ENCODE measurements around the gene TNRC6C. TPM values are rescaled to one million over a fixed set of nuclear protein-coding genes. Genes with fewer than 3 reads are reported as not detected.

The TNRC6C gene
- total and polyA plus RNA-seq, 9 of the 15 experiments (the other 6 are each of a cell fraction or from before 2014, with no cell fraction given): 0.20 to 4.9 (median 2.3) TPM

- peak; percentile 54; the same call in 1 of the 2 replicates for TF ChIP-seq C11orf30 (IDR thresholded peaks at IDR 0.05; ENCODE audit: low read depth)
- TF ChIP-seq SRSF7 (optimal IDR thresholded peaks at IDR 0.05; ENCODE audit: low read depth, low read length): no peak
Observed at GRCh38 chr17:78154903-78155811, 196.7 kb downstream of the TNRC6C start (continued).

Small RNA genes lying within 50 kb of the gene (small RNA-seq; reads per million reads assigned to genes)
- gene RNU1-80P (0.11 reads per million), gene RNU6-625P (not detected)

Other genes with a start within 250 kb of the TNRC6C start
- 183 and 200 TPM in 2 replicates for gene TMC6, start 170.1 kb downstream of the TNRC6C start, total RNA-seq (2014; rRNA removed)
- gene TMC6, start 170.1 kb downstream of the TNRC6C start, total RNA-seq (2014; rRNA removed; fragmentation: Illumina TruSeq; extraction: Trizol): 30.2 and 33.0 TPM in 2 replicates
- 64.8 and 66.9 TPM in 2 replicates for gene TMC6, start 170.1 kb downstream of the TNRC6C start, total RNA-seq (2015; rRNA removed; fragmentation: Illumina TruSeq; extraction: Trizol)
- 304 and 351 TPM in 2 replicates for gene TMC6, start 170.1 kb downstream of the TNRC6C start, total RNA-seq (2021)
- 66.9 and 116 TPM in 2 replicates for gene TMC6, start 170.1 kb downstream of the TNRC6C start, polyA plus RNA-seq (2011; rRNA removed)
- gene TMC6, start 170.1 kb downstream of the TNRC6C start, polyA plus RNA-seq (2014; fragmentation: Illumina TruSeq; extraction: Trizol): 36.6 and 87.5 TPM in 2 replicates
- gene TMC6, start 170.1 kb downstream of the TNRC6C start, polyA plus RNA-seq (2014; fragmentation: Nextera tagmentation; extraction: Ambion mirVana): 1 to 10 TPM; 4.1 to 8.2 TPM
- gene TMC6, start 170.1 kb downstream of the TNRC6C start, polyA plus RNA-seq (2014; rRNA removed): 201 and 246 TPM in 2 replicates
- 4.8 TPM in 2 replicates for gene TMC8, start 172.1 kb downstream of the TNRC6C start, total RNA-seq (2014; rRNA removed)
- gene TMC8, start 172.1 kb downstream of the TNRC6C start, total RNA-seq (2014; rRNA removed; fragmentation: Illumina TruSeq; extraction: Trizol): 1.0 and 1.3 TPM in 2 replicates
- 1.3 TPM in 2 replicates for gene TMC8, start 172.1 kb downstream of the TNRC6C start, total RNA-seq (2015; rRNA removed; fragmentation: Illumina TruSeq; extraction: Trizol)
- 8.3 and 10.3 TPM in 2 replicates for gene TMC8, start 172.1 kb downstream of the TNRC6C start, total RNA-seq (2021)
- 3.5 and 6.1 TPM in 2 replicates for gene TMC8, start 172.1 kb downstream of the TNRC6C start, polyA plus RNA-seq (2011; rRNA removed)
- 2.8 and 5.7 TPM in 2 replicates for gene TMC8, start 172.1 kb downstream of the TNRC6C start, polyA plus RNA-seq (2014; fragmentation: Illumina TruSeq; extraction: Trizol)
- gene TMC8, start 172.1 kb downstream of the TNRC6C start, polyA plus RNA-seq (2014; fragmentation: Nextera tagmentation; extraction: Ambion mirVana): under 1 TPM; 0.13 to 0.21 TPM
- gene TMC8, start 172.1 kb downstream of the TNRC6C start, polyA plus RNA-seq (2014; rRNA removed): 4.1 and 10.9 TPM in 2 replicates
- 16.8 and 17.3 TPM in 2 replicates for gene C17orf99, start 187.7 kb downstream of the TNRC6C start, total RNA-seq (2014; rRNA removed)
- gene C17orf99, start 187.7 kb downstream of the TNRC6C start, total RNA-seq (2014; rRNA removed; fragmentation: Illumina TruSeq; extraction: Trizol): 7.1 and 7.5 TPM in 2 replicates
- gene C17orf99, start 187.7 kb downstream of the TNRC6C start, total RNA-seq (2015; rRNA removed; fragmentation: Illumina TruSeq; extraction: Trizol): 4.0 and 5.8 TPM in 2 replicates
- 16.4 and 18.9 TPM in 2 replicates for gene C17orf99, start 187.7 kb downstream of the TNRC6C start, total RNA-seq (2021)
- 15.9 and 16.2 TPM in 2 replicates for gene C17orf99, start 187.7 kb downstream of the TNRC6C start, polyA plus RNA-seq (2011; rRNA removed)
- 14.3 and 20.0 TPM in 2 replicates for gene C17orf99, start 187.7 kb downstream of the TNRC6C start, polyA plus RNA-seq (2014; fragmentation: Illumina TruSeq; extraction: Trizol)
- gene C17orf99, start 187.7 kb downstream of the TNRC6C start, polyA plus RNA-seq (2014; fragmentation: Nextera tagmentation; extraction: Ambion mirVana): 1 to 10 TPM; 4.1 to 7.7 TPM
- gene C17orf99, start 187.7 kb downstream of the TNRC6C start, polyA plus RNA-seq (2014; rRNA removed): 16.4 and 19.9 TPM in 2 replicates
- 87.8 and 120 TPM in 2 replicates for gene SYNGR2, start 209.9 kb downstream of the TNRC6C start, total RNA-seq (2014; rRNA removed)
- 29.7 and 44.9 TPM in 2 replicates for gene SYNGR2, start 209.9 kb downstream of the TNRC6C start, total RNA-seq (2014; rRNA removed; fragmentation: Illumina TruSeq; extraction: Trizol)
- gene SYNGR2, start 209.9 kb downstream of the TNRC6C start, total RNA-seq (2015; rRNA removed; fragmentation: Illumina TruSeq; extraction: Trizol): 68.0 and 68.2 TPM in 2 replicates
- gene SYNGR2, start 209.9 kb downstream of the TNRC6C start, total RNA-seq (2021): 173 and 185 TPM in 2 replicates
- 159 and 208 TPM in 2 replicates for gene SYNGR2, start 209.9 kb downstream of the TNRC6C start, polyA plus RNA-seq (2011; rRNA removed)
- gene SYNGR2, start 209.9 kb downstream of the TNRC6C start, polyA plus RNA-seq (2014; fragmentation: Illumina TruSeq; extraction: Trizol): 167 and 172 TPM in 2 replicates
- gene SYNGR2, start 209.9 kb downstream of the TNRC6C start, polyA plus RNA-seq (2014; fragmentation: Nextera tagmentation; extraction: Ambion mirVana): 1 to 10 TPM; 1.4 to 7.6 TPM
- gene SYNGR2, start 209.9 kb downstream of the TNRC6C start, polyA plus RNA-seq (2014; rRNA removed): 140 and 156 TPM in 2 replicates
- 195 and 231 TPM in 2 replicates for gene TK1, start 228.3 kb downstream of the TNRC6C start, total RNA-seq (2014; rRNA removed)
- gene TK1, start 228.3 kb downstream of the TNRC6C start, total RNA-seq (2014; rRNA removed; fragmentation: Illumina TruSeq; extraction: Trizol): 45.0 and 59.5 TPM in 2 replicates
- 97.7 and 98.0 TPM in 2 replicates for gene TK1, start 228.3 kb downstream of the TNRC6C start, total RNA-seq (2015; rRNA removed; fragmentation: Illumina TruSeq; extraction: Trizol)
- gene TK1, start 228.3 kb downstream of the TNRC6C start, total RNA-seq (2021): 198 TPM in 2 replicates
- gene TK1, start 228.3 kb downstream of the TNRC6C start, polyA plus RNA-seq (2011; rRNA removed): 123 and 130 TPM in 2 replicates
- 103 and 216 TPM in 2 replicates for gene TK1, start 228.3 kb downstream of the TNRC6C start, polyA plus RNA-seq (2014; fragmentation: Illumina TruSeq; extraction: Trizol)
- 10 to 100 TPM in 1 of 2 experiments, 1 to 10 TPM in 1; 8.4 to 29.9 TPM for gene TK1, start 228.3 kb downstream of the TNRC6C start, polyA plus RNA-seq (2014; fragmentation: Nextera tagmentation; extraction: Ambion mirVana)
- 192 and 280 TPM in 2 replicates for gene TK1, start 228.3 kb downstream of the TNRC6C start, polyA plus RNA-seq (2014; rRNA removed)
- gene AFMID, start 228.7 kb downstream of the TNRC6C start, total RNA-seq (2014; rRNA removed): 68.1 and 101 TPM in 2 replicates
- gene AFMID, start 228.7 kb downstream of the TNRC6C start, total RNA-seq (2014; rRNA removed; fragmentation: Illumina TruSeq; extraction: Trizol): 63.4 and 70.4 TPM in 2 replicates
- 61.8 and 62.1 TPM in 2 replicates for gene AFMID, start 228.7 kb downstream of the TNRC6C start, total RNA-seq (2015; rRNA removed; fragmentation: Illumina TruSeq; extraction: Trizol)
- 67.3 and 74.0 TPM in 2 replicates for gene AFMID, start 228.7 kb downstream of the TNRC6C start, total RNA-seq (2021)
- 73.8 and 74.4 TPM in 2 replicates for gene AFMID, start 228.7 kb downstream of the TNRC6C start, polyA plus RNA-seq (2011; rRNA removed)
- 119 and 133 TPM in 2 replicates for gene AFMID, start 228.7 kb downstream of the TNRC6C start, polyA plus RNA-seq (2014; fragmentation: Illumina TruSeq; extraction: Trizol)
- gene AFMID, start 228.7 kb downstream of the TNRC6C start, polyA plus RNA-seq (2014; fragmentation: Nextera tagmentation; extraction: Ambion mirVana): 100 to 1,000 TPM in 1 of 2 experiments, 10 to 100 TPM in 1; 80.3 to 188 TPM
- gene AFMID, start 228.7 kb downstream of the TNRC6C start, polyA plus RNA-seq (2014; rRNA removed): 95.7 and 110 TPM in 2 replicates